Epidermal melanocyte (primary cell): Measurements from ENCODE around the gene MED9.

ENCODE experiments used
- DNase-seq: peaks from one replicate; pipeline ENCODE4 v3.0.0; 2011; ENCODE audit warnings: low spot score; ENCODE audit not compliant: insufficient read length

Gene MED9

DNA sequence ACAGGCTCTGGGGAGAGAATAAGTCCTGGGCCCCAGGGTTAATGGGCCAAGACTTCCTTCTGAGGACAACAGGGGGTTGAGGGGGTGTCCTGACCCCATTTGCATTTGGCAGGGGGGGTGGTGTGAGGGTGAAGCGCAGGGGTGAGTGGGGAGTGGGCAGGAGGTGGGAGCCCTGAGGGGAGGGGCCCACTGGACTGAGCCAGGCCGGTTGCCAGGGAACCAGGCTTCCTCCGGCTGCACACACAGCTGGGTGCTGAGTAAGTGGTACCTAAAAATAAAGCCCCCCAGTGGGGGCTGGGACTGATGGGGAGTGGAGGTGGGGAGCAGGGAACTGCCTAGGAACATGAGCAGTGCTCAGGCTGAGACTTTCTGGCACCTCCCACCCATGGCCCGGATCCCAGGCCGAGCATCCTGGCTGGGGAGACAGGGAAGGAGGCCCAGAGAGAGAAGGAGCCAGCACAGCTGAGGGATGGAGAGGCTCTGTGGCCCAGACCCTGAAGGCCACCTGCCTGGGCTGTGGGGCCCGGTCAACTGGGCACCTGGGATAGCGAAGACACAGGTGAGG, 26.8 kb downstream of the MED9 start:
- no peak for DNase-seq

DNA sequence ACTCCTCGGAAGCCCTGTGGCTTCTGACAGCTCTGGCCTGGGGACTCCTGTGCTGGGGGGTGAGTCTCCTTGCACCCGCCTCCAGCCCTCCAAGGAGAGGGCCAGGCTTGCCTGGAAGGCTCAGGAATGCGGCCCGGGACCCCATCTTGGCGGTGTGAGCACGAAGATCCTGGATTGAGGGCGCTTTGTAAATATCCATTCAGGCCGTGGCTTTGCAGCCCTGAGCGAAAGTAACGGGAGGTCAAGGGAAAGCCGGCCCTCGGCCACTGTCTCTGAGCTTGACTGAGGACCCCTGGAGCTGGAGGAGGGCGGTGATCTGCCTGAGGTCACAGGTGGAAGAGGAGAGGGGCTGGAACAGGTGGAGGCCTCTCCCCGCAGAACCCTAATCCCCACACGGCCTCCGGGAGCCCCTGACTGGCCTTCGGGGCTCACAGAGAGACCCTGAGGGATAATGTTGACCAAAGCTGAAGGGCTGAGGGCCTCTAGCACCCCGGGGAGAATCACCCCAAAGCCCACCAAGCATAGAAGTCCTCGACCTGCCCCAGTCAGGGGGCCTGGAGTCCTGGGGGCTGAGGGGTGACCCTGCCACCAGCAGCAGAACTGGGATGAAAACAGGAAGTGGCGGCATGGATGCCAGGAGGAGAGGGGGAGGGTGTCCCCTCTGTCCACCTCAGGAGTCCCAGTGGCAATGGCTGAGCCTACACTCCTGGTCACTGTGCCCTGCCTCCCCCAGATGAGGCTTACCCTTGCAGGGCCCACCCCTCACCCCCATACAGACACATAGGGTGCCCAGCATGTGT, 27.7 kb downstream of the MED9 start:
- DNase-seq = no peak

DNA sequence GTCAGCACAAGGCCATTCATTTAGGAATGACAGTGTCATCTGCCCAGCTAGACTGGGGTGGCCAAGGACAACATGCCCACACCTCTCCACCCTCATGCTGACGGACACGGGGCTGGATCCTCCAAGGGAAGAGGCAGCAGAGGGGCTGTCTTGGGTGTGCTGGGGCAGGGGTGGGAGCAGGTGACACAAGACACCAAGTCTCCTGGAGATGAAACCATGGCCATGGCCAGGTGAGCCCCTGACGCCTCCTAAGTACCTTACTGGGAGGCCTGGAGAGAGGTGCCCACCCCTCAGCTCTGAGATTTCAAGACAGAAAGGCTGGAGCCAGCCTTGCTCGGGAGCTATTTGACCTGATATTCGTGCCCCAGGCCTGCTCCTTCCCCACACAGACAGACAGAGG, 28.4 kb downstream of the MED9 start:
- DNase-seq = no peak

DNA sequence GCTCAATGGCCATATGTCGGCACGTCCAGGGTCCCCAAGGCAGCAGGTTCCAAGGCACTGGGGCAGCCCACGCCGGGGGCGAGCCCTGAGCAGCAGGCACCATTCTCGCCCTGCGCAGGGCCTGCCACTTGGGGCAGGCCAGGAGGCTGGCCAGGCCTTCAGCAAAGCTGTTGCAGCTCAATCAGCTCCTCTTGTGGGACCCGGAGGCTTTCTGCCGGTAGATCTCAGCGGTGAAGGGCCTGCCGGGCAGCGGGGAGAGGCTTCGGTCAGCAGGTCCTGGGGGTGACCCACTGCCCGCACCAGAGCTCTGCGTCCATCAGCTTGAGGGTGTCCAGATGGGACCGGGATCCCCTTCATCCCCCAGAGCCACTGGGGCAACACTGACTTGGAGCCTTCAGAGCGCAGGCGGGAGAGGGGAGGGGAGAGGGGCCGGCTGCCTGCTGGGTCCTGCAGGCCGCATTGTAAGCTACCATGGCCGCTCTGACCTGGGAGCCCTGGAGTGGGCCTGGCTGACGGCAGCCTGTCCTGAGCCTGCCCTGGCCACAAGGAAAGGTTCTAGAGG, 28.9 kb downstream of the MED9 start:
- no peak for DNase-seq

DNA sequence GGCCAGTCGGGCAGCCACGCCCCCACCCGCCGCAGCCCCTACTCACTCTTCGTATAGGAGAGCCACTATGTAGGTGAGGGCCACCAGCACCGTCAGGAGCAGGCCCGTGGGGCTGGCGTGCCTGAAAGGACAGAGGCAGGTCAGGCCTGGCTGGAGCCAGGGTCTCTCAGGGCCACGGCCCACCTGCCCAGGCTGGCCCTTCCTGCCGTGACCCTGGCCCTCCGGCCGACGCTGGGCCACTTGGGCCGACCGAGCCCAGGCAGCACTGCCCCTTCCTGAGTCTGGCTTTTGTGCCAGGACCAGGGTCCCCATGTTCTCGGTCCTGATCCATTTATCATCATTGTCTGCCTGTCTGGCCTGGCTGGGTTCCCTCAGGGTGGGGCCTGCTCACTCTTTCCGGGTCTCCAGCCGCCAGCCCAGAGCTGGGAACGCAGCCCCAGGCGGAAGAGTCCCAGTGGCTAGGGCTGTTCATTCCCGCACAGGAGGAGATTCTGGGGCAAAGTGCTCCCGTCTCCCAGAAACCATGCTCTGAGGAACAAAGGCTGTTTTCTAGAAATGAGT, 29.5 kb downstream of the MED9 start:
- DNase-seq = no peak

DNA sequence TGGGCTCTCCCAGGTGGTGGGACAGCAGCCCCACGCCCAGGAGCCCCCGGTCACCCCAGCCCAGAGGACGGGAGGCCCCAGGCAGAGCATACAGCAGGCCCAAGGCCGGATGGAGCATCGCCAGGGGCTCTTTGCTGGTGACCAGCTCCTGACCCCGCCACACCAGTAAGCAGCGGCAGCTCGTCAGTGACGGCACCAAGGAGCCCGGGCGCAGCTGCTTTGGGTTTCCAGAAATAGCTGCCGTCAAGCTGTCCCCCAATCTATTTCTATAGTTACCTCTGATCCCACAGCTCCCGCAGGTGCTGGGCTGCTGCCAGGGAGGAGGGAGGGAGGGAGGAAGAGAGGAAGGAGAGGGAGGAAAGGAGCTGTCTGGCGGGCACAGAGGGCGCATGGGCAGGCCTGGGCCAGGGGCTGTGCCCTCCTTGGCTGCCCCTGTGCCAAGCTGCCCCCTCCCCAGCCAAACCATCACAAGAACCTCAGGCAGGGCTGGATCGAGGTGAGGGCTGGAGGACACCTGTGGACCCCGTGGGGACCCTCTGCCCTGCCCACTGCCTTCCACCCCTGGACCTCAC, 30.2 kb downstream of the MED9 start:
- DNase-seq = no peak

DNA sequence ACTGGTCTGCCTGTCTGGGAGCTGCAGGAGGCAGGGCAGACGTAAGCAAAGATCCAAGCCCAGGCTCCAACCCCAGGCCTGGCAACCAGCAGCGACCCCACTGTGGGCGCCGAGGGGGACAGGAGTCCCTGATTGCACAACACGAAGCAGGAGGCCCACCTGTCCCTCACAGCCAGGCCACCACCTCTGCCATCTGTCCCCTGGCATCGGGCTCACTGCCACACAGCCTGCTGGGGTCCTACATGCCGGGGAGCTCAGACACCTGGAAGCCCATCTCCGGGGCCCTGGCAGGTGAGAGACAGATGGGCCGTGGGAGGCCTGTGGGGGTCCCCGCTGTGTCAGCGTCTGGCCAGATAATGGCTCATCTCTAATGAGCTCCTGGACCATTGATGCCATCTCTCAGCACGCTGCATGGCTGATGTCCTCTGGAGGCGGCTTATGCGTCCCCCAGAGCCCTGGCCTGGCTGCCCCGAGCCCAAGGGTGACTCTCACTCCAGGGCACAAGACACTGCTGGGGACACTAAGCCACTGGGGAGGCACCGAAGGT, 30.7 kb downstream of the MED9 start:
- no peak for DNase-seq

DNA sequence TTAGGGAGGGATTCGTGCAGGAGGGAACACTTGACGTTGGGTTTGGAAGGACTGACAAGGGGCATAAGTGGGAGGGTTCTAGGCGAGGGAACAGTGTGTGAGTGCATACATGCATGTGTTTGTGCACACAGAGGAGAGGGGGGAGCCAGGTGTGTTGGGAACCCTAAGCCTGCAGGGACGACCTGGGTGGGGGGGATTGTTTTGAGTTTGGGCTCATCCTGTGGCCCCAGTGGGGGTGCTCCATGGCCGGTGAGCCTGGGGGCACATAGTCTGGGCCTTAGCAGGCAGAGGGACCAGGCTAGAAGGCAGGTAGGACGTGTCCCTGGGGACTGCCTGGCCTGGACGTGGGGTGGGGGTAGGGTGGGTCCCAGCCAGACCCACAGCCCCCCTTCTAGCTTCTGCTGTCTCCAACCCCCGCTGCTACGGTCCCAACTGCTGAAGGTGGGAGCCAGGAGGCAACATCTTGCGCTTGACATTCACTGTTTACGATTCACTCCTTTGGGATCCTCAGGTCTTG, 31.3 kb downstream of the MED9 start:
- no peak for DNase-seq

DNA sequence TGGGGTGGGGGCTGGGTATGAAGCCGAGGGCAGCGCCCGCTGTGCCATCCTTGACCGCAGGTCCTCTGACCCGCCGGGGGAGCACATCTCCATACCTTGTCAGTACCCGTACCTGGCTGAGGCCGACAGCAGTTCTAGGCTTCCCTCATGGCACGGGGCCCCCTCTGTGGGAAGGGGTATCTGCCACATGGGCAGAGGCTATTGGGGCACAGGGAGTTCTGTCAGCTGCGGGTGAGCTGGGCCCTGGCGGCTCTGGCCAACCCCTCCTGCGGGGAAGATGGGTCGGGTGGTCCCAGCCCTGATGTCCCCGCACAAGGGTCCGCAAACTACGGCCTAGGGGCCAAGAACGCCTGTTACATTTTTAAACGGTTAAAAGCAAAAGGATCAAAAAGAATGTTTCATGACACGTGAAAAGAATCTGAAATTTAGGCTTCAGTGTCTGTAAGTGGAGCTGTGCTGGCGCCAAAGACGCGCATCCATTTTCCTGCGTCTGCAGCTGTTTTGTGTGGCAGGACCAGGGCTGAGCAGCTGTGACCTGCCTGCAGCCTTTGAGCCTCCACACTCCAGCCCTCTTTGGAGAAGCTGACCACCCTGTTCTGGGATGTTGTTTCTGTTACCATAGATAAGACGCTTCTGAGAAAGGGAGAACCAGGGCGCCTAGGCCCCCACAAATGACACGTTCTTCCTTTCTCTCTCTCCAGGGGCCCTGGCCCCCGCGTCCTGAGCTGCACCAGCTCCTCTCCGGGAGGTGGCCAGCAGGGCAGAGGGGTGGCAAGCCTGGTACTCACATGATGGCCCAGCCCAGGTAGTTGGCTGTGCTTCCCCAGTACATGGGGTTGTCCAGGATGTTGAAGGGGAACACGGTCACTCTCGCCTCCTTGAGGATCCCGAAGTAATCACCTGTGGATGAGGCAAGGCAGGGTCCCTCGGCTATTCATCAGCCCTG, 32.1 kb downstream of the MED9 start:
- no peak for DNase-seq

DNA sequence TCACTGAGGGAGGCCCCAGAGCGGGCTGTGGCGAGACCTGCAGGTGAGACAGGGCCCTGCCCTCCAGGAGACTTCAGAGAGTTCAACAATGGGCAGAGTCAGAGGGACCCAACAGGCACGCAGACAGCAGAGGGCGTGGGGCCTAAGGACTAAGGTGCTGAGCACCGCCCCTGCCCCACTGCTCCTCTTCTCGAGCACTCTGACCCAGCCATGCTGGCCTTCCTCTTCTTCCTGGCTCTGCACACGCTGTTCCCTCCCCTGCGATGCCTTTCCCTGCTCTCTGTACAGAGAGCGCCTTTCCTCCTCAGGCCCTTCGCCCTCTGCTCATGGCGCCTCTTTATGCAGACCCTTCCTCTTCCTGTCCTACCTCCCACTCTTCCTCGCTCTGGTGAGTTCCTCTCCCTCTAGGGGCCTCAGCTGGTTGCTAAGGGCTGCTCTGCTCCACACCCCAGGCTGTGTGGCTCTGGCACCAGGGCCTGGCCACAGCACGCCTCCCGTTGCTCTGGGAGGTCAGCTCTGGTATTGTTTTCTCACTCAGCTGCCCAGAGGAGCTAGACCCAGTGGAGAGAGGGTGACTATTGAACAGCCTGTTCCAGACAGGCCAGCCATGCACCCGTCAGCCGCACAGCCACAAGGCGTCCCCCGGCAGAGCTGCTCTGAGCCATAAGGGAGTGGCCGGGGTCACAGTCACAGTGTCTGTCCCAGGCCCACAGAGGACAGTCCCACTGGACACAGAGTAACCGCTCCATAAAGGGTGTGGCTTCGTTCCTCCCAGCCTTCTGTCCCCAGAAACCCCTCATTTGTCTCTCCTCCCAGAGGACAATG, 33.0 kb downstream of the MED9 start:
- no peak for DNase-seq

DNA sequence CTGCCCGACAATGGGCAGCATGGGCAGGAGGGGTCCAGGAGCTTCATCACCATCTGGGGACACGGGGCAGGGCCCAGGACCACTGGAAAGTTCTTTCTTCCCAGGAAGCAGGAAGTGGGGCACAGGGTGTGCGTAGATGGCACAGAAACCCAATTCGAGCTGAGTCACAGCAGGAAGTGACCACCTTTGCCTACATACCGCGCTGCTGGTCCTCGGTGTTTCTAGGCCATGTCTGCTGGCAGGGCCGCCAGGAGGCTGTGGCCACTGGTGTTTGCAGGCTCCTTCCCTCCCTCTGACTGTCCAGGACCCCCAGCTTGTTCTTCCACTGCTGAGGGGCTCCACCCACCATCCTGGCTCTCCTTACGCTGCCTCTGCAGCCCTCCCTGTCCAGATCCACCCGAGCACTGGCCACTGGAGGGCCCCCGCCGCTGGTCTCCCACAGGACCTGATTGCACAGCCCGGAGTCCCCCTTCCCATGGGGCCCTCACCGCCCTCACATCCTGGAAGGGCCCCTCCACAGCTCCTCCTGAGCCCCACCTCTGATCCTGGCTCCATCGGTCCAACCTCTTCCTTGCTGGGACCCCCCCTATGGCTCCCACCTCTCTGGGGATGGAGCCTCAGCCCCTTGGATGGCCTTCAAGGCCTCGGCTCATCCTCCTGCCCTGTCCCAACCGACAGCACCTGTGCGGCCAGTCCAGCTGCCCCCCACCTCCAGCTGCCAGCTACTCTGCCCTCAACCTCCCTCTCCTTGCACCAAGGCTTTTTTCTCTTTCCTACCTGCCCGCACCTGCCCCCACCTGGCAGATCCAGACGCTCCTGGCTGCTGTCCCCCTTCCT, 33.9 kb downstream of the MED9 start:
- DNase-seq = no peak

DNA sequence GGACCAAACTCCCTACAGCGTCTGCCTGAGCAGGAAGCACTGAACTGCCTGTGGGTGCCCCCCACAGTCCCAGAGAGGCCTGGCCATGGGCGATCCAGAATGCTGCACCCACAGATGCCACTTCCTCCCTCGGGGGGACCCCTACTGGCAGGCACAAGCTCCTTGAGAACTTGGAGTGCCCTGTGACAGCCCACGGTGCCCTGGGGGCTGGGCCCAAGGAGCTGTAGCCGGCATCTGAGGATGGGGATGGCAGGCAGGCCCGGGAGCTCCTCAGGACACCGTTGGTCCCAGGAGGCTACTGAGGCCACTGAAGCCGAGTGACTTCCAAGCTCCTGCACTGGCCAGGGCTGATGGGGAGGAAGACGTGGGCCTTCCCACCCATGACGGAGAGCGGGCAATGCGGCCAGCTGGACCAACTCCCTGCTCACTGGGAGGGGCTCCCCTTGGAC, 34.5 kb downstream of the MED9 start:
- DNase-seq = no peak

DNA sequence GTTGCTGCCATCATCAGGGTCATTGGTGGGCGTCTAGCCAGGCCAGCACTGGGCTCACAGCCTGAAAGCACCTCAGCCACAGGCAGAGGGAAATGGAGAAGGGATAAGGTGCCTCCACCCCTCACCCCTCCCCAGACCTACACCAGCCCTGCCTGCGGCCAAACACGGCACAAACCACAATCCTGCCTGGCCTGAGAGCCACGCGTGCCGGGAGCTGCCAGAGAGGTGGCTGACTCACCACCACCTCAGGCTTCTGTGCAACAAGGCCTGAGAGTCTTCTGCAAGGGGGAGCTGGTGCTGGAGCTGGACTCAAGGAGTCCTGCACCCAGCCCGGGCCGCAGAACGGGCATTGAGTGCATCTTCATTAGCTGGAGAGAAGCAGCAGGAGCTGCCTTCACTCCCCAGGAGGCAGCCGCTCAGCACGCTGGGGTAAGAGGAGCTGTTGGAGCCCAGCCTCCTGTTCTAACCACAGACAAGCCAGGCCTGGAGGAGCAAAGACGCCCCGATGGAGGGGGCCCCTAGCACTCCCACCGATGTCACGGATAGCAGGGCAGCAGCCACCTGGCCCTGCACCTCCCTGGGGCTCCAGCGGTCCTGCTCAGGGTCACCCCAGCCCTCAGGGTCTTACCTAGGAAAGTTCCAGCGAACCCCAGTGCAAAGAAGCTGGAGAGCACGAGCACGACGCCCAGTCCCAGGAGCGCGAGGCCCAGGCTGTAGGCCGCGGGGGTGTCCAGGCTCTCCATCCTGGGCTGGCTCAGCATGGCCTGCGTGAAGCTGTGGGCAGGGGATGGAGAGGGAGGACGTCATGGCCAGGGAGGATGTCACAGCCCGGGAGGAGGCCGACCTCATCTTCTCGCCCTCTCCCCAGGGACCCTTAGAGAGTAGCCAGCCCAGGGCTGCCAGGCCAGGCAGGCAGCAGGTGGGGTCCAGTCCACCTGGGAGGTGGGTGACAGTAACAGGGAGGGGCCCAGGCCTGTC, 35.4 kb downstream of the MED9 start:
- DNase-seq = peak; percentile 64

DNA sequence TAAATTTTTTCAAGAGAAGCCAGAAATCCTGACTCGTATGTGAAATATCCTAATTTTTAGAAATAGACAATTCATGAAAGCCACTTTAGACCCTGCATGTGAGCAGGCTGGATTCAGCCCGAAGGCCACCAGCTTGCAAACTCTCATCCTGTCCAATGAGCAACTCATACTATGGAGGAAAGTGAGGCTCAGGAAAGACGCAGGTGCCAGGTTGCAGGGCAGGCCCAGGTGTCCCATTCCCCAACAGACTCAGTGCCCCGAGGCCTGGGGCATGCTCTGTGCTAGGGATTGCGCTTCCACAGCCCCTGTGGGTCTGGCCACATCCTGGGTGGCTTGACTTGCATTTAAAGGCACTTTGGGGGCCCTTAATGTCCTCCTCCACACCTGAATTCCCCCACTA, 36.1 kb downstream of the MED9 start:
- DNase-seq = no peak

DNA sequence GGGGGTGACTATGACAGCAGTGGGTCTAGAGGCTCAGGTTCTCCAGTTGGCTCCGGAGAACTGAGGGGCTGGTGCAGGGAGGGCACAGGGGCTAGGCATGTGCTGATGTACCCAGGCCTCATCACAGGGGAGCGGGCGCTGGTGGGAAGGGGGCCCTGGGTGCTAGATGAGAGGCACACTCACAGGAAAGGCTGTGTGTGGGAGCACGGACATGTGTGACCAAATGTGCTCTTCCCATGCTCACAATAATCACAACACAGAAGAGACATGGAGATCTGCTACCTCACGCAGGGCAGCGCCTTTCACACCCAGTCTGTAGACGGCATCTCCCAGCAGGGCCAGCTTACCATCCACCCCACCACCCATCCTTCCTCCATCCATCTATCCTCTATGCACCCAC, 36.8 kb downstream of the MED9 start:
- no peak for DNase-seq

DNA sequence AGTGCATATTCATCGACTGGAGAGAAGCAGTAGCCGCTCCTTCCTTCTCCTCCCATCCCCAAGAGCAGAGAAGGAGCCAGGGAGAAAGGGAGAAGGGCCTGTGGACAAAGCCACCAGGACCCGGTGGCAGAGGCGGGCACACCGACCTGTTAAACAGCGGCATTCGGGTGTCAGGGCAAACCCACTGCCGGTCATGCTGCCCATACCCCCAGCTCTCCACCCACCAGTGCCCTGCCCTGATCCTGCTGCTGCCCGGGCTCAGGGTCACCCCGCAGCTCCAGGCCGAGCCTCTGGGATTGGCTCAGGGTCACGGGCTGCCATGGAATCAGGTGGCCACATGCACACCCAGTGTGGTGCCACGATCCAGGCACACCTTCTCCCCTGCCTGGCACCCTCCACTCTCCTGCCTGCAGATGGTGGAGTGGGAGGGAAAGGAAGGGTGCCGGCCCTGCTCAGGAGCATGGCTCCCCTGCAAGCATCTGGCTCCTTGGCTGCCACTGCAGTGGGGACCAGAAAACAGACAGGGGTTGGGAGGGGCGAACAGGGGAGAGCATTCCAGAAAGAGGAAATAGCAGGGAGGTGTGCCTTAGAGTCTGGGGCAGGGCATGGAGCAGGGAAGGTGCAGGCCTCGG, 37.7 kb downstream of the MED9 start:
- DNase-seq = no peak
